Endodermal cell (in vitro differentiated cells): Measurements from ENCODE around the gene IRF9. TPM values are rescaled to one million over a fixed set of nuclear protein-coding genes. Genes with fewer than 3 reads are reported as not detected.

ENCODE experiments used
- DNase-seq: peaks from one replicate; pipeline ENCODE4 v3.0.0-alpha.2; 2017
- H3K27ac ChIP-seq: 2 replicates; pipeline ENCODE4 v1.5.1; 2013; ENCODE audit warnings: mild to moderate bottlenecking, low read depth, low read length, moderate library complexity
- H3K27me3 ChIP-seq: 2 replicates; pipeline ENCODE4 v1.6.1; 2013; ENCODE audit warnings: mild to moderate bottlenecking, low read length, moderate library complexity; ENCODE audit not compliant: insufficient read depth, control insufficient read depth, poor library complexity, severe bottlenecking
- H3K36me3 ChIP-seq: 2 replicates; pipeline ENCODE4 v1.7.0; 2013; ENCODE audit warnings: mild to moderate bottlenecking, low read length, moderate library complexity; ENCODE audit not compliant: control insufficient read depth, insufficient read depth
- H3K4me1 ChIP-seq: one replicate; pipeline ENCODE4 v1.7.0; 2013; ENCODE audit warnings: low read length; ENCODE audit not compliant: control insufficient read depth, insufficient read depth
- H3K4me3 ChIP-seq: 2 replicates; pipeline ENCODE4 v1.5.1; 2013; ENCODE audit warnings: mild to moderate bottlenecking, low read length, moderate library complexity
- H3K9ac ChIP-seq: 2 replicates; pipeline ENCODE4 v1.6.1; 2013; ENCODE audit warnings: mild to moderate bottlenecking, low read length, moderate library complexity; ENCODE audit not compliant: poor library complexity, severe bottlenecking; ENCODE audit errors: extremely low read depth
- H3K9me3 ChIP-seq: 2 replicates; pipeline ENCODE4 v1.6.1; 2013; ENCODE audit warnings: mild to moderate bottlenecking, low read length, moderate library complexity; ENCODE audit not compliant: control insufficient read depth
- H3K27ac Mint-ChIP-seq: 2 replicates; pipeline ENCODE4 v1.8.0; 2020; ENCODE audit warnings: mixed read lengths
- H3K27me3 Mint-ChIP-seq: 2 replicates; pipeline ENCODE4 v1.8.0; 2021; ENCODE audit warnings: mild to moderate bottlenecking, mixed read lengths; ENCODE audit not compliant: insufficient read depth
- H3K36me3 Mint-ChIP-seq: 2 replicates; pipeline ENCODE4 v1.8.0; 2020; ENCODE audit warnings: low read depth, mixed read lengths
- H3K4me1 Mint-ChIP-seq: 2 replicates; pipeline ENCODE4 v1.8.0; 2020; ENCODE audit warnings: mixed read lengths
- H3K4me3 Mint-ChIP-seq: 2 replicates; pipeline ENCODE4 v1.8.0; 2020; ENCODE audit warnings: mild to moderate bottlenecking, moderate library complexity, mixed read lengths
- H3K9me3 Mint-ChIP-seq: 2 replicates; pipeline ENCODE4 v1.8.0; 2020; ENCODE audit warnings: mild to moderate bottlenecking, mixed read lengths
- WGBS, 2 experiments: methylation state at CpG; one replicate each; pipeline versions ENCODE4 v1.1.5 to v1.1.7; 2013; ENCODE audit warnings: missing lambda C conversion rate in 2 of 2, mixed read lengths in 1 of 2; ENCODE audit not compliant: insufficient coverage in 1 of 2, insufficient read length in 1 of 2; 5-methylcytosine and 5-hydroxymethylcytosine counted together
- total RNA-seq, 2 donors: library from RNA; stranded (reverse); fragmentation: NEBNext Ultra II Directional in 1 of 2; extraction: Animal tissue kit (Norgen Biotek cat#: 25700) in 1 of 2; gene quantifications; 2 replicates in 1 of 2; 3 replicates in 1 of 2; pipeline ENCODE4 v1.2.1, GENCODE V29; 2021
- TF ChIP-seq, protein P1 (sequence below): fragments of 200-600 bp; sonication (generic); conservative IDR thresholded peaks from 2 replicates; pipeline ENCODE4 v1.5.0; 2021; ENCODE audit warnings: antibody characterized with exemption, mild to moderate bottlenecking

The IRF9 gene
- total RNA-seq, 2 donors from 2014 or later: 13.6 to 26.9 TPM

DNA sequence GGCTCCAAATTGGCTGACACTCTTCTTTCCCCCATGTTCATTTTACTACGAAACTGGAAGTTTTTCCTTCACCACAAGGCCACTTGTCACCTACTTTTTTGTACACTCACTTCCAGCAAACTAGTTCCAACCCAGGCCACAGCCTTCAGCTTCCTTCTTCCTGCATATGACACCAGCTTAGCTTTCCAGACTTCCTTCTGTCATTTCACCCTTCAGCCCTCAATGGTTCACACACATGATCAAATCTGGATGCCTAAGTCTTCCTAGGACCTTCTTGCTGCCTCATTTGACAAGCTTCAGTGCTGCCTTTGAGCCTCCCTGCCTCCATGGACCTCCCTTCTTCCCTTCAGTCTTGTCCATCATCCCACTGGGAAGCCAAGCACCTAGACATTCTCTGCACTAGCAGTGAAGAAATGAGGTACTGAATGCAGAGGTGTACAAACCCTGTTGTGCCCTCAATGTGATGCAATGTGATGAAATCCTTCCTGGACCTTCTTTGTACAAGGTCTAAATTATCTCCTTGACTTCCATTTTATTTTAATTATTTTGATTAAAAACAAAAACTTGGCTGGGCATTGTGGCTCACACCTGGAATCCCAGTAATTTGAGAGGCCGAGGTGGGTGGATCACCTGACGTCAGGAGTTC is 6.5 kb downstream of the IRF9 start:
- no peaks in the 10 kb centered on the region for H3K27me3 Mint-ChIP-seq
- H3K36me3 Mint-ChIP-seq: peaks cover 26% of the 10 kb centered on the region
- no peak overlapping the region for H3K27ac ChIP-seq
- no peak overlapping the region for H3K27ac Mint-ChIP-seq
- no peaks in the 10 kb centered on the region for H3K4me1 Mint-ChIP-seq
- H3K27me3 ChIP-seq: no peaks in the 10 kb centered on the region
- TF ChIP-seq, protein P1, sequence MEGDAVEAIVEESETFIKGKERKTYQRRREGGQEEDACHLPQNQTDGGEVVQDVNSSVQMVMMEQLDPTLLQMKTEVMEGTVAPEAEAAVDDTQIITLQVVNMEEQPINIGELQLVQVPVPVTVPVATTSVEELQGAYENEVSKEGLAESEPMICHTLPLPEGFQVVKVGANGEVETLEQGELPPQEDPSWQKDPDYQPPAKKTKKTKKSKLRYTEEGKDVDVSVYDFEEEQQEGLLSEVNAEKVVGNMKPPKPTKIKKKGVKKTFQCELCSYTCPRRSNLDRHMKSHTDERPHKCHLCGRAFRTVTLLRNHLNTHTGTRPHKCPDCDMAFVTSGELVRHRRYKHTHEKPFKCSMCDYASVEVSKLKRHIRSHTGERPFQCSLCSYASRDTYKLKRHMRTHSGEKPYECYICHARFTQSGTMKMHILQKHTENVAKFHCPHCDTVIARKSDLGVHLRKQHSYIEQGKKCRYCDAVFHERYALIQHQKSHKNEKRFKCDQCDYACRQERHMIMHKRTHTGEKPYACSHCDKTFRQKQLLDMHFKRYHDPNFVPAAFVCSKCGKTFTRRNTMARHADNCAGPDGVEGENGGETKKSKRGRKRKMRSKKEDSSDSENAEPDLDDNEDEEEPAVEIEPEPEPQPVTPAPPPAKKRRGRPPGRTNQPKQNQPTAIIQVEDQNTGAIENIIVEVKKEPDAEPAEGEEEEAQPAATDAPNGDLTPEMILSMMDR: no peak
- H3K4me3 Mint-ChIP-seq: no peak overlapping the region
- no peak overlapping the region for H3K4me3 ChIP-seq
- no peaks in the 10 kb centered on the region for H3K9me3 ChIP-seq
- H3K9ac ChIP-seq: no peak overlapping the region
- DNase-seq: no peak
- 91 to 96% methylated on average over 3 of the region's 3 CpGs for WGBS, 2 experiments
- peaks cover 22% of the 10 kb centered on the region for H3K36me3 ChIP-seq
- no peaks in the 10 kb centered on the region for H3K4me1 ChIP-seq
- no peaks in the 10 kb centered on the region for H3K9me3 Mint-ChIP-seq

DNA sequence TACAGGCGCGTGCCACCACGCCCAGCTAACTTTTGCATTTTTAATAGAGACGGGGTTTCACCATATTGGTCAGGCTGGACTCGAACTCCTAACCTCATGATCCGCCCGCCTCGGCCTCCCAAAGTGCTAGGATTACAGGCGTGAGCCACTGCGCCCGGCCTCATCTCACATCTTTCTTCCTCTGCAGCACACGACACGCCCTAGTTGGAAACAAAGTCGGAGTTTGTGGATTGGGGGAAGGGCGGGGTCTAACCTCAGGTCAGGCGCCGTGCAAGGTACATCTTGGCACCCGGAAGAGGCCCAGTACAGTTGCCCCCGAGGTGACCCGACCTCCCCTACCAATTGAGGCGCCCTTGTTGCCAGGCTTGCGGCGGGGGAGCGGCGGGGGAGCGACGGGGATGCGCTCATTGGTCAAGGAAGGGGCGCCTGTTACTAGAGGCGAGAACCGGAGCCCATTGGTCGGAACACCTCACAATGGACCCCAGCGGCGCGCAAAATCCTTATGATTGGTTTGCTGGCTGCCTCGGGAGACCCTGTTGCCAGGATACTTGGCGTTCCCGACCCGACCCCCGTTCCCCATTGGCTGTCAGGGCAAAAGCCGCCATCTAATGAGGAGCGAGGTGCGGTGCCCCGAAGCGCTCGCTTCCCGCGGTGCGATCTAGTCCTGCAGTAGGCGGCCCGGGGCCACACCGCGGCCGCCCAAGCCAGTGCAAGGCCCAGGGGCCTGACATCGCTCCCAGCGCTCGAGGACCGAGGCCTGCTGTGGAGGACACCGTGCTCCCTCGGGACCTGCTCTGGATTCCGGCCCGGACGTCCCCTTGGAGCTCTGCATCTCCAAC is 10.6 kb downstream of the IRF9 start, which contains the start of gene REC8:
REC8 (plus strand) TSS at position 659 of the 839 bp plus-strand sequence. CDS start 473 bp downstream, outside the sequence.
- H3K9ac ChIP-seq: peak within 1 kb of the TSS; percentile 49
- H3K4me1 ChIP-seq: no peaks in the 10 kb centered on the region
- no peaks in the 10 kb centered on the region for H3K27me3 ChIP-seq
- peak within 1 kb of the TSS; percentile 60 for H3K27ac ChIP-seq
- peaks cover 20% of the 10 kb centered on the region for H3K36me3 Mint-ChIP-seq
- TF ChIP-seq, protein P1: no peak
- 22 to 34% methylated on average over 41 to 63 of the region's 63 CpGs for WGBS, 2 experiments
- no peaks in the 10 kb centered on the region for H3K4me1 Mint-ChIP-seq
- H3K27me3 Mint-ChIP-seq: no peaks in the 10 kb centered on the region
- H3K4me3 ChIP-seq: peak within 1 kb of the TSS; percentile 85
- H3K9me3 Mint-ChIP-seq: no peaks in the 10 kb centered on the region
- DNase-seq: peak; percentile 100
- H3K4me3 Mint-ChIP-seq: peak within 1 kb of the TSS; percentile 76
- H3K9me3 ChIP-seq: no peaks in the 10 kb centered on the region
- peak within 1 kb of the TSS; percentile 89 for H3K27ac Mint-ChIP-seq
- peaks cover 1% of the 10 kb centered on the region for H3K36me3 ChIP-seq

DNA sequence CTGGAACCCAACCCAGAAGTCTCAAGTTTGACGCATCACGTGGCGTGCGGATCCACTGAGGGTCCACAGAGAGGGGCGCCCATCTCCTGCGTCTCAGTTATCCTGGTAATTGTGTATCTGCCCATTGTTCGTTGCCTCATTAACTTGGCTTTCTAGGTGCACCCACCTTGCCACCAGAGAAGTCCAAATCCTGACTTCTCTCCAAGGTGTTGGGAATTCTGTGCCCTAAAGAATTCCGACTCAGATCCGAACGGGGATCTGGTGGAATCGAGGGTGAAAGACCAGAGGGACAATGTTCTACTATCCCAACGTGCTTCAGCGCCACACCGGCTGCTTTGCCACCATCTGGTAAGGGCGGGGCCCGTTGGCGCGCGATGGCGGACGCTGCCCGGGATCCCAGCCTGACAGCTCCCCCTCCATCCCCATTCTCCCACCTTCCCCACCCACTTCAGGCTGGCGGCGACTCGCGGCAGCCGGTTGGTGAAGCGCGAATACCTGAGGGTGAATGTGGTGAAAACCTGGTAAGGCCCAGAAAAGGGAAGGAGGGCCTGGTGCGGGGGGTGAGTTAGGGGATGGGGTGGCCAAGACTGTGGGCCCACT is 11.3 kb downstream of the IRF9 start:
- H3K27ac ChIP-seq: peak overlapping the region; percentile 60
- peaks cover 4% of the 10 kb centered on the region for H3K36me3 ChIP-seq
- peak overlapping the region; percentile 85 for H3K4me3 ChIP-seq
- 78 to 80% methylated on average over 12 to 29 of the region's 30 CpGs for WGBS, 2 experiments
- peak; percentile 66 for DNase-seq
- no peaks in the 10 kb centered on the region for H3K9me3 ChIP-seq
- no peaks in the 10 kb centered on the region for H3K9me3 Mint-ChIP-seq
- peak overlapping the region; percentile 76 for H3K4me3 Mint-ChIP-seq
- H3K27me3 Mint-ChIP-seq: no peaks in the 10 kb centered on the region
- TF ChIP-seq, protein P1: no peak
- H3K4me1 ChIP-seq: no peaks in the 10 kb centered on the region
- H3K9ac ChIP-seq: peak overlapping the region; percentile 49
- H3K27ac Mint-ChIP-seq: peak overlapping the region; percentile 67
- no peaks in the 10 kb centered on the region for H3K27me3 ChIP-seq
- H3K4me1 Mint-ChIP-seq: no peaks in the 10 kb centered on the region
- H3K36me3 Mint-ChIP-seq: peaks cover 25% of the 10 kb centered on the region
